OCI-LY3 (cell line): ENCODE measurements around the gene SPTAN1.

Experiments used
- CTCF ChIP-seq: fragments of 200-600, 300-600 bp; sonication (generic); IDR thresholded peaks from 2 replicates; pipeline ENCODE4 v1.5.1; 2014; ENCODE audit warnings: antibody characterized with exemption, low read length, low read depth
- EZH2phosphoT487 ChIP-seq: fragments of 200-600 bp; shearing (Covaris generic); IDR thresholded peaks from 2 replicates; pipeline ENCODE4 v1.6.1; 2018; ENCODE audit warnings: antibody characterized with exemption, mixed run types, low read depth

GRCh38 chr9:128643519-128644300, 91.3 kb downstream of the SPTAN1 start:
- no peak for TF ChIP-seq CTCF
- no peak for TF ChIP-seq EZH2phosphoT487
